Jurkat, Clone E6-1 (cell line): ENCODE data around the gene TRAPPC2L.
A peak's percentile ranks its signal among the peaks of the same experiment; 100 is the strongest.

ENCODE experiments used
- DNase-seq: peaks from one replicate; pipeline ENCODE4 v3.0.0-alpha.2; 2011; ENCODE audit warnings: low read depth, low spot score
- H3K4me3 ChIP-seq: 2 replicates; pipeline ENCODE4 v1.5.1; 2011; ENCODE audit warnings: mild to moderate bottlenecking, low read length, control low read depth, moderate library complexity

Gene TRAPPC2L

DNA sequence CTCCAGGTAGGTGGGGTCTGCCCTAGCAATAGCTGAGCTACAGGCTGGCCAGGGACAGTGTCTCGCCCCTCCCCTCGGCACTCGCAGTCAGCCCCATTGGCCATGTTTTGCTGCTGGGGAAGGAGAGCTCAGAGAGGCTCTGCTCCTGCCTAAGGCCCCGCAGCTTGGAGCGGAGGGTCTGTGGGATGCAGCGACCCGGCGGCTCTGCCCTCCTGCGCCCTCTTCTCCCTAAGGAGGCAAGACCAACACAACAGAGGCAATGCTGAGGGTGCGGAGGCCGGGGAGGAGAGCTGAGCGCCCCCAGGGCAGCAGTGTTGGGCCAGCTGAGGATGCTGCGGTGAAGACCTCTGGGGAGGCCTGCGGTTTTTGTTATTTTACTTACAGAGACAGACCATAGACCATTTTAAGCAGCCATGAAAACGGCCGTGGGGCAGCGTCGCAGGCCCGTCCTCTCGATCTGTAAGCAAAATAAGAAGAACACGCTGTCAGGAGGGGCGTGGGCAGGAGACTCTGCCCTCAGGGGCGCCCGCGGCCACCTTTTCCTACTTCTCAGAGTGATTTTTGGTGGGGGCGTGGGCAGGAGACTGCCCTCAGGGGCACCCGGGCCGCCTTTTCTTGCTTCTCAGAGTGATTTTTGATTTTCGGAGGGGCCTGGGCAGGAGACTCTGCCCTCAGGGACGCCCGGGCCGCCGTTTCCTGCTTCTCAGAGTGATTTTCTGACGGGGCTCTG lies 40.9 kb downstream of the TRAPPC2L start:
- no peak overlapping the region for H3K4me3 ChIP-seq
- no peak for DNase-seq

DNA sequence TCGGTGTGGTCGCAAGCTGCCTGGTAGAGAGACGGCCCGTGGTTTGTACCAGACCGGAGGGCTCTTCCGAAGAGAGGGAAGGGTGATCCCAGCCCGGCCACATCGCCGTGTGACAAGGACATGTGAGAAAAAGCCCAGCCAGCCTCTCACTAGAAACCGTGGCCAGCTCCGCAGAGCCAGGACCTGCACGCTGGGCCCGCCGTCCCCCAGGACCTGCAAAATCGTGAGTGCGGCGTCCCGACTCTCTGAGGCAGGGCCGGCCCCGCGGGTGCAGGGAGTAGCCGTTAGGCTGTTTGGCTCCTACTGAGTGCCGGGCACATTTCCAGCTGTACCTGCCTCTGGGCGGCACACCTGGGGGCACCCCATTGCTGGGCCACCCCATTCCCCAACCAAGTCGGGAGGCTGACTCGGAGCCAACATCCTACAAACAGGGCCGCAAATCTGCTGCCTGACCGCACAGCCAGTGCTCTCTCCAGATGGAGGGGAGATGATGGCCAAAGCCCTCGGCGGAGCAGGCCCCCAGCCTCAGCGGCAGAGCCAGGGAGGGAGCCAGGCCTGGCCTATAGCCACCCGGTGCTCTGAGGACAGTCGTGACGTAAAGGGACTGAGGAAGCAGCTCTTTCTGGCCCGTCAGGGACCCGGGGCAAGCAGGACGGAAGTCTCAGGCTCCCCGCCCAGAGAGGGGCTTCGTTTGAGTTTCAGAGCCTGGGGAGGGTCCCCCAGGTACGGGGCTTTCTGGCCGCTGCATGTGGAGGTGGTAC lies 43.2 kb downstream of the TRAPPC2L start:
- DNase-seq = no peak
- H3K4me3 ChIP-seq = no peak overlapping the region

DNA sequence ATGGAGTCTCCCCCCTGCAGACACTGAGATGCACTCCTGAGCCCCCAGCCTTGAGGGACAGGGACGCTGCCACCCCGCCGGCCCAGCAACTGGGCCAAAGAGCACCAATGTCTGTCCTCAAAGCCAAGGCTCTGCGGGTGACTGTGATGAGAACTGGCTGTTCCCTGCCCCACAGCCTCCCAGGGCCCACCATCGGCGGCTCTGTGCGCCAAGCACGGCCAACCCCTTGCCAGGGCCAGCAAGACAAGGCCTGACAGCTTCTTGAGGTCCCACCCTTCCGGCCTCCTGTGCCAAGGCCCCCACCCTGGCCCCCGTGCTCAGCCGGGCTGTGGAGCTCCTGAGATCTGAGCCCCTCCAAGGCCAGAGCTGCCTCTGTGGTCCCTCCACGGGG lies 43.7 kb downstream of the TRAPPC2L start:
- no peak for DNase-seq
- H3K4me3 ChIP-seq = no peak overlapping the region

DNA sequence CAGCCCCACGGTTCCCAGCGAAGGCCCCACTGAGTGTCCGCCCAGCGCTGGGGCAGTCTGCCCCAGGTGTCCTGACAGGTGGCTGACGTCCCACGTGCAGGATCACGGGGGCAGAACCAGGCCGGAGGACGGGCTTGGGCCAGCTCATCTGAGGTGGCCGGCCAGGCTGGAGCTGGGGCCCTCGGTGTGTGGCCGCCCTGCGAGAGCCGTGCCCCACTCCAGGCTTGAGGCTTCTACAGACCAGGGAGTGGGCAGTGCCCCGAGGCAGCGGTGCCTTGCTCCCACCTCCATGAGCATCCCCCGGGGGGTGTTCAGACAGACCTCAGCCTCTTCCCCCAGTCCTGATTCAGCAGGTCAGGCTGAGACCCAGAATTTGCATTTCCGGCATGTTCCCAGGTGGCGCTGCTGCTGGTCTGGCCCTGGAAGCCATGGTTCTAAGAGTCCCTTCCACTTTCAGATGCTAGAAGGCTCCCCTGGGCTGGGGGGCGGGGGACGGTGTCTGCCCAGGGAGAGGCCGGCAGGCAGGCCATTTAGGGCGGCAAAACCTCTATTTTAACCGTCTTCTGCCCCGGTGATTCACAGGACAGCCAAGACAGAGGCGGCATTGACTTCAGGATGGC lies 44.9 kb downstream of the TRAPPC2L start:
- no peak overlapping the region for H3K4me3 ChIP-seq
- DNase-seq = no peak

DNA sequence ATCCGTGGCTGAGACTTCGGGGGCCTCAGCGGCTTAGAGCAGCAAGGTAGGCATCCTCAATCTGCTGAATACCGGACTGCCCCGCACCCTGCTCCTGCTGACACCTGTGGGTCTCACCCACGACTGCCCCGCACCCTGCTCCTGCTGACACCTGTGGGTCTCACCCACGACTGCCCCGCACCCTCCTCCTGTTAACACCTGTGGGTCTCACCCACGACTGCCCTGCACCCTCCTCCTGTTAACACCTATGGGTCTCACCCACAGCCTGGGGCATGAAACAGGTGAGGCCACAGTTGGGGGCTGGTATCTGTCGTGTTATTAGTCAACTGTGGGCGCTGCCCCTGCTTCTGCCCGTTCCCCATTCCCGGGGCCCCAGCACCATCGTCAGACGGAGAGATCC lies 45.8 kb downstream of the TRAPPC2L start:
- no peak overlapping the region for H3K4me3 ChIP-seq
- no peak for DNase-seq

DNA sequence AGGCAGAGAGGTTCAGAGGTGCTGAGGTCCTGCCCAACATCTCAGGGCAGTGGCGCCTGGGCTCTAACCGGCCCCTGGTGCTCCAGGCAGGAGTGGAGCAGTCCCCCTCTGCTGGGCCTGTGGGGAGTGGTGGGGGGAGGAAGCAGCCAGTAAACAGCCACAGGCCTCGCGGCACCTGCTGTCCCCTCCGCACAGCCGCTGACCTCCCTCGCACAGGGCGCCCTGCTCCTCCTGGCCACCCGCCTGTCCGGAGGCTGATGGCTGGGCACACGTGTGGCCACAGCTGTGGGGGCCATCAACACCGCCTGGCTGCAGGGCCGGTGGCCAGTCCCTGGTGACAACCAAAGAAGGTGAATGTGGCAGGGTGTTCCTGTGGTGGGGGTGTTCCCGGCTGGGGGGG lies 46.3 kb downstream of the TRAPPC2L start:
- no peak overlapping the region for H3K4me3 ChIP-seq
- DNase-seq = no peak

DNA sequence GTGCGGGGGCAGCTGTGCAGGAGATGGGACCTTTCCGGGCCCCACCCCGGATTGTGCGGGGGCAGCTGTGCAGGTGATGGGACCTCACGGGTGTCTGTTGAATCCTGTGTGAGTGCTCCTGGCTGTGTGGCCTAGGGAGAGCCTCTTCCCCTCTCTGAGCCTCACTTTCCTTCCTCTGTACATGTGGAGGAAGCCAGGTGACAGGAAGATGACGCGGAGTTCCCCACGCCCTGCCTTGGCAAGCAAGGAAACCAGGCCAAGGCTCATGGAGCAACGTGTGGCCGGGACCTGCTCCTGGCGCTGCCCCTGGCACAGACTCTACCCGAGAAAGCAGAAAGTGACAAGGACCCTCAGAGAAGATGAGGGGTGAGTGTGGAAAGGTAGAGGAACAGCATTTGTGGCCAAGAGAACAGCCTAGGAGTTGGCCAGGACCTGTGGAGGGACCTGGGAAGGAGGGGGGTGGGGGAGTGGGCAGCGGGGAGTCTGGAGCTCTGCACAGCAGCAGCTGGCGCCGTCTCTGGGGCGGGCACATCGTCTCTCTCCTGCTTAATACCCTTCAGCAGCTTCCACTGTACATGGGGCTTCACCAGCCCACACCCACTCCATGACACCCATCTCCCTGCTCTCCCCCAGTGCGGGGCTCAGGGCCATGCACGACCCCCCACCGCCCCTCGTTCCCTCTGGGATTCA lies 47.9 kb downstream of the TRAPPC2L start:
- H3K4me3 ChIP-seq = no peak overlapping the region
- DNase-seq = no peak

DNA sequence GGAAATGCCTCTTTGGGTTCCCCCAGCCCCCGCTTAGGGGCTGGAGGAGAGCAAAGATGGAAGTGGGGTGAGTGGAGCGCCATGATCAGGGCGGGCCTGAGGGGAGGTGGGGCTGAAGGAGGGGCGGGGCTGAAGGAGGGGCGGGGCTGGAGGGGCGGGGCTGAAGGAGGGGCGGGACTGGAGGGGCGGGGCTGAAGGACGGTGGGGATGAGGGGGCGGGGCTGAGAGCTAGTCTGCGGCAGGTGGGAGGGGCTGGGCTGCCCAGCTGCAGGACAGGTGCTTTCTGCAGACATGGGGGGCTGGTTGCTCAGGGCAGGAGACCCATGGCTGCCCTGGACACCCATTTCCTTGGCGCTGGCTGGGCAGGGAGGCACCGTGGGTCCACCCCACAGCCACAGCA lies 48.6 kb downstream of the TRAPPC2L start:
- H3K4me3 ChIP-seq = no peak overlapping the region
- DNase-seq = peak; percentile 5

DNA sequence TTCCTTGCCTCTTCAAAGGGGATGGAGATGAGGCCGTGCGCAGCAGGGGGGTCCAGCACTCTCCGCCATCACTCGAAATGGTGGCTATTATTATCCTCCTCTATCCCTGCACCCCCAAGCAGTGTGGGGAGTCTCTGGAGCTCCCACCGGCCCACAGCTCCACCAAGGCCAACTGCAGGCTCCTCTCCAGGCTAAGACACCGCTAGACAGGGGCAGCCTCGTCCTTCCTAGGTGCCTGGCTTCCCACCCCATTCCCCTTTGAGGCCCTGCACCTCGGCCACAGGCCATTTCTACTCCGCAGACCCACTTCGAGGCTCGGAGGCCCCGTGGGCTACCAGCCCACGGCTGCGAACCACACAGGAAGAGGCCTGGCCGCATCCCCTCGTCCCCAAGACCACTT lies 49.1 kb downstream of the TRAPPC2L start:
- no peak overlapping the region for H3K4me3 ChIP-seq
- DNase-seq = no peak

DNA sequence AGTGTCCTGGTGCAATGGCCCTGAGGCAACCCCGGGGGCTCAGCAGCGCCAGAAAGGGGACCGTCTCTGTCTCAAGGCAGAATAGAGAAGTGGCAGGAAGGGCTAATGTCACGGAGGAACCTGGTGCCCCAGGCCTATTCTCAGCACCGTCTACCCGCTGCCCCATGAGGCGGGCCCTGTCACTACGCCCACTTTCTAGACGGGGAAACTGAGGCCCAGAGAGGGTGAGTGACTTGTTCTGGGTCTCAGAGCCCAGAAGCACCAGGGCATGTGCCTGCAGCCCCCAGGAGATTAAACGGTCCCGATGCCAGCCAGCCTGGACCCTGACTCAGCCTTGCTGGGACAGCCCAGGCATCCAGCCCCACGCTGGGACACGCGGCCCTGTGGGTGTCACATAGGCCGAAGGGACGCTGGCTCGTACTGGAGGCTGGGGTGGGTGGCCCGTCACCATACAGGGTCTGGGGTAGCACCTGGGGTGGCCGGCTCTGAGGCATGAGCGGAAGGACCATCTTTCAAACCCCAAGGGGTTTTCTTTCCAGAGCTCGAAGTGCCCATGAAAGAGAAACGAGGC lies 49.7 kb downstream of the TRAPPC2L start:
- H3K4me3 ChIP-seq = no peak overlapping the region
- DNase-seq = no peak

DNA sequence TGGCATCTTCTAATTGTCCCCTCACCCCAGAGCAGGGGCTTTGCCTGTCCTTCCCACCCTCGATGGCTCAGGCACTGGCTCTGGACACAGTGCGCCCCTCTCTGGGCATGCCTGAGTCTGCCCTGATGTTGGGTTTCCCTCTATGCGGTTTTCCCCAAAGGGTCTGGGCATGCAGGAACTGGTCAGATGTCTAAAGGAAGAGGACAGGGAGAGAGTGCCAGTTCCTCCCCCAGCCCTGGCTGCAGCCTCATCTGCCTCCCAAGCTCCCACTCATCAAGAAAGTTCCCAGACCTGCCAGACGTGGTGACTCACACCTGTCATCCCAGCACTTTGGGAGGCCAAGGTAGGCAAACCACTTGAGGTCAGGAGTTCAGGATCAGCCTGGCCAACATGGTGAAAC lies 50.8 kb downstream of the TRAPPC2L start:
- no peak overlapping the region for H3K4me3 ChIP-seq
- DNase-seq = no peak

DNA sequence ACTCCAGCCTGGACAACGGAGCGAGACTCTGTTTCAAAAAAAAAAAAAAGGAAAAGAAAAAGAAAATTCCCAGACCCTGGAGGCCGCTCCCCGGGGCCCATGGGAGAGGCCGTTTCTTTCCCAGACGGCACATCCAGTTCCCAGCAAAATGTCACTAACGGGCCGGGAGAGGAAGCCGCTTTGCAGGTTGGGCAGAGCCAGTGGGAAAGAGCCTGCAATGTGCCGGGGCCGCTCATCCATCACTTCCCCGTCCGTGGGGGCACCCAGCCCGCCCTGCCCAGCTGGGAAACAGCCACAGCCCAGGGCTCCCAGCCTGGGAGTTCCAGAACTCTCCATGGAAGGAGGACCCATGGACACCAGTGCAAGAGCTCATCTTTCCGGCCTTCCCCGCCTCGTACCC lies 51.4 kb downstream of the TRAPPC2L start:
- no peak overlapping the region for H3K4me3 ChIP-seq
- DNase-seq = no peak

DNA sequence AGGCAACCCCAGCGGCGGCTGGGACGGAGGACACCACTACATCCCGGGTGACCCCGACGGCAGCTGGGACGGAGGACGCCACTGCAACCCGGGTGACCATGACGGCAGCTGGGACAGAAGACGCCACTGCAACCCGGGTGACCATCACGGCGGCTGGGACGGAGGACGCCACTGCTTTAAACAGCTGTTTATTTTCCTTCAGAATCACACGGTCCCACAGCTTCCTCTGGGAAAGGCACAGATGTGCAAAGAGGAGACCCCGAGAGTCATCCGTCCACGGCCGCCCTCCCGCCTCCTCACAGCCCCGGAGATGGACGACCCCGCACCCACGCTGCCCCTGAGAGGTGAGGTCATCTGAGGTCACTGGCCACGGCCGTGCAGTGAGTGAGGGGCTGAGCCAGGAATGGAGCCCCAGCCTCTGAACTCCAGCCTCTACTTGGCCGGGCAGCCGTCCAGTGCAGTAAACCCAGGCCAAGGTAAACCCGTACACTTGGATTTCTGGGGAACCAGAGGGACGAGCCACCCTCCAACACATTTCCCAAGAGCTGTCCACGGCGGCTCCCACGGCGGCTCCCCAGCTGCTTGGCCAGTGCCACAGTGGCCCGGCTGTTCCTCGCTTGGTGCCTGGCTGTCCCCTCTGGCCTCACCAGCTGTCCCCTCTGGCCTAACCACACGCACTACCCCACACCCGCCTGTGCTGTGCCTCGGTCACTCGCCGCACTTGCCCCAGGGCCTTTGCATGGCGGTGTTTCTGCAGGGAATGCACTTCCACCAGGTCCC lies 52.7 kb downstream of the TRAPPC2L start:
- no peak for DNase-seq

DNA sequence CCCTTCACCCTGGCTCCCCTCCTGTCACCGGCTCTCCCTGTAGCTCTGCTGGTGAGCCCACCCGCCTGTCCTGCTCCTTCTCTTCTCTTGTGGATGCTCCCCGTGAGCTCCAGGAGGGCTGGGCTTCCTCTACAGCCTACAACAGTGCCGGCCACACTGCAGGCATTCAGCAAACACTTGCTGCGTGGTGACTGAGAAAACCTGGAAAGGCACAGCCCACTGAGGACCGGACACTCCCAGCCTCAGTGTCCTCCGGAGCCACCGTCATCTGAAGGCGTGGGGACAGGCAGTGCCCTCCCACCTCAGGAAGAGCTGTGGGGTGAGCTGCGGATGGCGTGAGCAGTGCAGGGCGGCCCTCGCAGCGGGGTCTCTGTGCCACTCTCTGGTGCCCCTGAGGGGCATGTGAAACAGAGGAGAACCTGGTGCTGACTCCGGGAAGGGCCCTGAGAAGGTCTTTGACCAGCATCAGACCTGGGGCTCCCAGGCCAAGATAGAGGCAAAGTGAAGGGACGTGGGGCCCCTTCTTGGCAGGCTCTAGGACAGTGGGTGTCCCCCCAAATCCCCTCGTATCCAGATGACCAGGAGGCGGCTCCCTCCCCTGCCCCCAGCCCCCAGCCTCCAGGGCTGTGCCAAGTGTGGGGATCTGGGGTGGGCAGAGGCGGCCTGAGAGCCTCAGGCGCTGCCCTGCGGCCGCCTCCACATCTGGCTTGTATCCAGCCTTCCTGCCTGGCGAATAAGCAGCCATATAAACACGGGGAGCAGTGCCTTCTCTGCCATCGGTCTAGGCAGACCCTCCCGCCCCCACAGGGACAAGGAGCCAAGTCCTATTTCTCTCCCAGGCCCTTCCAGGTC lies 53.6 kb downstream of the TRAPPC2L start:
- no peak overlapping the region for H3K4me3 ChIP-seq
- no peak for DNase-seq

More for the DNA sequence above, 52.7 kb downstream of the TRAPPC2L start:
- H3K4me3 ChIP-seq = no peak overlapping the region

DNA sequence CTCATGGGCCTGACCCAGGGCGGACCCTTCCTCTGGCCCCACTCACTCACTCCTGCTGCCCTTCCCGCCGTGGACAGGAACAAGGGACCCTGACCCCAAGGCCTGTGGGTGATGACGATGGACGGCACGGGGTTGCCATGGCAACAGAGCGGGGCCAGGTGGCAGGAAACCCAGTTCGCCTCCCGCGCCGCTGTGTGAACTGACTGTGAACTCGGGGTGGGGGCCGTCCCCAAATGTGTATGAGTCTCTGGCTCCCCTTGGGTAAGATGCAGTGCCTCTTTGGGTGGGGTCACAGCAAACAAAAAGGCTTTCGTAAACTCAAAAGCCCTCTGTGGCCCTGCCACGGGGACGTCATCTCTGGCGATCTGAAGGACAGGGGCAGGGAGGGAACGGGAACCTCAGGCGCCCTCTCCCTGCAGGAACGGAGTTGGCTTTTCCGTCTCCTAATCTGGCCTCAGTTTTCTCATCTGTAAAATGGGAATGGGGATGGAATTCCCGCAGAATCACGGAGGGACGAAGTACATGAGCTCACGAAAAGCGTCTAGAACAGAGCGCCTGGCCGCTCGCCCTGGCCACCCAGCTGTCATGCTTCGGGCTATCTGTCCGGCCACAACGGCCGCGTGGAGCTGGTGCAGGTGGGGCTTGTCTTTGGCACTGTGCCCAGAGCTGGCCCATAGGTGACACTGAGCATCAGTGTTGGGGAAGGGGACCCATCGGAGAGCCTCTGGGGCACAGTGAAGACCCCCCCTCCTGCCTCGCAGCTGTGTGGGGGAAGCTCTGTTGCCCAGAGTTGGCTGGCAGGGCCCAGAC lies 54.4 kb downstream of the TRAPPC2L start:
- DNase-seq = no peak
- H3K4me3 ChIP-seq = no peak overlapping the region

DNA sequence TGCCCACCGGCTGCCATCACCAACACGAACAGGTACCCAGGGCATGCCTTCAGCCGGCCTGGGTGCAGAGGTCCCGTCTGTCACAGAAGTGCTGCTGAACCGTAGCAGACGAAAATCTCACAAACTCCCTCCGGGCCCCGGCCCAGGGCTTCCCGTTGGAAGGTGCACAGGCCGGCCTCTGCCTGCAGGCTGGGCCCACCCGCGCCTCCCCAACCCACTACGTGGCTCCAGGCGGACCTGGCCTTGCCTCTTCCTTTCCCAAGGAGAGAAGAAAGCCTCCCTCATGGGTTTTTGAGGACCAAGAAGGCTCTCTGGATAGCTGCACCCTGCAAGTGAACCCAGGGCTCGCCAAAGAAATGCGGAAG lies 55.0 kb downstream of the TRAPPC2L start:
- H3K4me3 ChIP-seq = no peak overlapping the region
- no peak for DNase-seq
